H9 (cell line): ENCODE measurements around the gene SYT7. TPM values are rescaled to one million over a fixed set of nuclear protein-coding genes. Genes with fewer than 3 reads are reported as not detected.

Source experiments
- DNase-seq: peaks from one replicate; pipeline ENCODE4 v3.0.0-alpha.2; 2017
- H2AFZ ChIP-seq: one replicate; pipeline ENCODE4 v1.6.1; 2013; ENCODE audit warnings: mild to moderate bottlenecking, low read length, control low read depth, moderate library complexity
- H2AK5ac ChIP-seq: 2 replicates; pipeline ENCODE4 v1.6.1; 2013; ENCODE audit warnings: low read length, control low read depth, mixed read lengths; ENCODE audit not compliant: insufficient read length
- H2BK120ac ChIP-seq: one replicate; pipeline ENCODE4 v1.6.1; 2013; ENCODE audit warnings: low read depth, mild to moderate bottlenecking, low read length, control low read depth, inconsistent platforms; ENCODE audit not compliant: poor library complexity, severe bottlenecking
- H2BK12ac ChIP-seq: 2 replicates; pipeline ENCODE4 v1.6.1; 2013; ENCODE audit warnings: low read length, control low read depth, mixed read lengths, low read depth; ENCODE audit not compliant: insufficient read length
- H2BK15ac ChIP-seq: 2 replicates; pipeline ENCODE4 v1.6.1; 2013; ENCODE audit warnings: low read depth, low read length, control low read depth
- H2BK20ac ChIP-seq: one replicate; pipeline ENCODE4 v1.6.1; 2013; ENCODE audit warnings: low read depth, mild to moderate bottlenecking, low read length, control low read depth, inconsistent platforms; ENCODE audit not compliant: poor library complexity, severe bottlenecking
- H2BK5ac ChIP-seq: 2 replicates; pipeline ENCODE4 v1.6.1; 2013; ENCODE audit warnings: low read length, control low read depth, mixed read lengths; ENCODE audit not compliant: insufficient read length
- H3K14ac ChIP-seq: 2 replicates; pipeline ENCODE4 v1.6.1; 2013; ENCODE audit warnings: low read length, control low read depth; ENCODE audit not compliant: insufficient read depth
- H3K18ac ChIP-seq: 2 replicates; pipeline ENCODE4 v1.6.1; 2013; ENCODE audit warnings: low read depth, mild to moderate bottlenecking, mixed read lengths, low read length, control low read depth; ENCODE audit not compliant: insufficient read length
- H3K23ac ChIP-seq: 2 replicates; pipeline ENCODE4 v1.6.1; 2013; ENCODE audit warnings: low read length, control low read depth, mixed read lengths, low read depth; ENCODE audit not compliant: insufficient read length
- H3K23me2 ChIP-seq: 2 replicates; pipeline ENCODE4 v1.6.1; 2013; ENCODE audit warnings: low read depth, mild to moderate bottlenecking, mixed read lengths, low read length, control low read depth; ENCODE audit not compliant: insufficient read length, poor library complexity, severe bottlenecking
- H3K27ac ChIP-seq: 2 replicates; pipeline ENCODE4 v1.5.1; 2013; ENCODE audit warnings: low read length, control low read depth, mixed read lengths, low read depth; ENCODE audit not compliant: insufficient read length
- H3K27me3 ChIP-seq: 2 replicates; pipeline ENCODE4 v1.6.1; 2013; ENCODE audit warnings: low read length, control low read depth, inconsistent platforms; ENCODE audit not compliant: insufficient read depth
- H3K4ac ChIP-seq: 2 replicates; pipeline ENCODE4 v1.6.1; 2013; ENCODE audit warnings: low read depth, mild to moderate bottlenecking, control low read depth, inconsistent platforms, low read length, moderate library complexity
- H3K4me1 ChIP-seq: 2 replicates; pipeline ENCODE4 v1.6.1; 2013; ENCODE audit warnings: low read length, control low read depth, inconsistent platforms; ENCODE audit not compliant: insufficient read depth
- H3K4me2 ChIP-seq: 2 replicates; pipeline ENCODE4 v1.6.1; 2013; ENCODE audit warnings: low read length, control low read depth, mixed read lengths; ENCODE audit not compliant: insufficient read length, insufficient read depth
- H3K56ac ChIP-seq: 2 replicates; pipeline ENCODE4 v1.6.1; 2013; ENCODE audit warnings: low read depth, mild to moderate bottlenecking, mixed read lengths, low read length, control low read depth; ENCODE audit not compliant: insufficient read length
- H3K79me1 ChIP-seq: 2 replicates; pipeline ENCODE4 v1.6.1; 2013; ENCODE audit warnings: low read depth, mild to moderate bottlenecking, moderate library complexity, low read length, control low read depth, inconsistent platforms; ENCODE audit not compliant: insufficient read depth, poor library complexity, severe bottlenecking
- H3K79me2 ChIP-seq: 2 replicates; pipeline ENCODE4 v1.6.1; 2013; ENCODE audit warnings: low read length, control low read depth, inconsistent platforms; ENCODE audit not compliant: insufficient read depth
- H3K9ac ChIP-seq: 2 replicates; pipeline ENCODE4 v1.6.1; 2013; ENCODE audit warnings: low read length, control low read depth, mixed read lengths; ENCODE audit not compliant: insufficient read length; ENCODE audit errors: extremely low read depth
- H3K9me3 ChIP-seq: one replicate; pipeline ENCODE4 v1.6.1; 2013; ENCODE audit warnings: low read depth, low read length, inconsistent platforms; ENCODE audit not compliant: control insufficient read depth
- H3T11ph ChIP-seq: one replicate; pipeline ENCODE4 v1.6.1; 2013; ENCODE audit warnings: mild to moderate bottlenecking, low read length, control low read depth, inconsistent platforms
- H4K20me1 ChIP-seq: one replicate; pipeline ENCODE4 v1.6.1; 2013; ENCODE audit not compliant: control insufficient read depth, insufficient read length, insufficient read depth
- H4K5ac ChIP-seq: 2 replicates; pipeline ENCODE4 v1.6.1; 2013; ENCODE audit warnings: low read depth, mild to moderate bottlenecking, mixed read lengths, low read length, control low read depth; ENCODE audit not compliant: insufficient read length
- H4K8ac ChIP-seq: replicated peaks from 2 replicates; pipeline ENCODE4 v1.6.1; 2013; ENCODE audit warnings: low read length, control low read depth, mixed read lengths, low read depth; ENCODE audit not compliant: insufficient read length
- H4K91ac ChIP-seq: 2 replicates; pipeline ENCODE4 v1.6.1; 2013; ENCODE audit warnings: low read depth, mild to moderate bottlenecking, moderate library complexity, mixed read lengths, low read length, control low read depth; ENCODE audit not compliant: insufficient read length
- H3K27ac Mint-ChIP-seq, 3 experiments: 2 replicates in 2 of 3; 3 replicates in 1 of 3; pipeline ENCODE4 v1.8.0; 2020 to 2021; ENCODE audit warnings: mixed read lengths in 3 of 3, mild to moderate bottlenecking in 1 of 3, moderate library complexity in 1 of 3
- H3K27me3 Mint-ChIP-seq: 2 replicates; pipeline ENCODE4 v1.8.0; 2021; ENCODE audit warnings: low read depth, mild to moderate bottlenecking, moderate library complexity, mixed read lengths
- H3K36me3 Mint-ChIP-seq, 3 experiments: 2 replicates in 2 of 3; 3 replicates in 1 of 3; pipeline ENCODE4 v1.8.0; 2020 to 2021; ENCODE audit warnings: low read depth in 3 of 3, mixed read lengths in 3 of 3; ENCODE audit not compliant: insufficient read depth in 1 of 3
- H3K4me1 Mint-ChIP-seq, 2 experiments: 2 replicates each; pipeline ENCODE4 v1.8.0; 2020; ENCODE audit warnings: mixed read lengths in 2 of 2
- H3K4me3 Mint-ChIP-seq, 2 experiments: 2 replicates in 1 of 2; 3 replicates in 1 of 2; pipeline ENCODE4 v1.8.0; 2020 to 2021; ENCODE audit warnings: mild to moderate bottlenecking in 2 of 2, mixed read lengths in 2 of 2, moderate library complexity in 1 of 2
- H3K9me3 Mint-ChIP-seq, 2 experiments: 2 replicates in 1 of 2; 3 replicates in 1 of 2; pipeline ENCODE4 v1.8.0; 2020; ENCODE audit warnings: mild to moderate bottlenecking in 2 of 2, mixed read lengths in 2 of 2, moderate library complexity in 1 of 2
- WGBS: extraction: QIAGEN DNeasy Blood & Tissue Kit; methylation state at CpG from one replicate; pipeline ENCODE4 v1.1.7; 2013; ENCODE audit warnings: missing lambda C conversion rate, low lambda C conversion rate, mixed read lengths; ENCODE audit not compliant: insufficient read length; ENCODE audit errors: extremely low coverage; 5-methylcytosine and 5-hydroxymethylcytosine counted together
- total RNA-seq: library from RNA; stranded (reverse); gene quantifications from 2 replicates; pipeline ENCODE4 v1.2.1, GENCODE V29; 2021
- TF ChIP-seq, protein P1 (sequence below): fragments of 200-600 bp; sonication (generic); conservative IDR thresholded peaks from 3 replicates; pipeline ENCODE4 v1.8.0; 2021; ENCODE audit warnings: antibody characterized with exemption, mild to moderate bottlenecking

The SYT7 gene
- total RNA-seq, 1 experiment from 2014 or later = 8.8 TPM

DNA sequence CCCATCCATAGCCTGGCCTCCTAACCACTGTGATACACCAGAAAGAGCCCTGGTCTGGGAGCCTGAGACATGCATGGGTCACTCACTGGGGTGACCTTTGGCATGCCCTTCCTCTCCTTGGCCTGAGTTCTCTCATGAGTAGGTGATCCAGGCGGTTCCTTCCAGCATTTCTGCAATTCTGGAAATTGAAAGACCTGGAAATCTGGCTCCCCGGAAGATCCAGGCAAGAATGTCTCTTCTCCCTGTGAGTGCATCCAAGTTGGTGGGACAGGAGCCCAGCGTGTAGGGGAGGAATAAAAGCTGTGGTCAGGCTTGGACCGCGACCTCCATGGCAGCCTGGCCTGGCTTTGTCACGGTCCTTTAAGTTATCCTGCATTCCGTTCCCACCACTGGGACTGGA is 16.1 kb upstream of the SYT7 start:
- no peak overlapping the region for H3T11ph ChIP-seq
- Mint-ChIP-seq H3K9me3 (no peaks in the 10 kb centered on the region), H3K27me3 (peaks cover 18% of the 10 kb centered on the region), H3K27ac (no peak overlapping the region), H3K36me3 (no peaks in the 10 kb centered on the region), H3K4me3 (no peak overlapping the region), H3K4me1 (peaks cover 44 to 59% of the 10 kb centered on the region in 2 experiments)
- H3K23me2 ChIP-seq = no peaks in the 10 kb centered on the region
- H2BK20ac ChIP-seq = no peak overlapping the region
- no peak overlapping the region for H4K5ac ChIP-seq
- H3K4ac ChIP-seq = no peak overlapping the region
- H2BK12ac ChIP-seq = no peak overlapping the region
- no peak overlapping the region for H4K8ac ChIP-seq
- H3K4me1 ChIP-seq = peaks cover 4% of the 10 kb centered on the region; the same call in 1 of the 2 replicates
- H2BK5ac ChIP-seq = no peak overlapping the region
- H3K56ac ChIP-seq = no peak overlapping the region
- no peak overlapping the region for H3K18ac ChIP-seq
- H3K79me2 ChIP-seq = no peaks in the 10 kb centered on the region
- no peak overlapping the region for H3K9ac ChIP-seq
- H2BK120ac ChIP-seq = no peak overlapping the region
- H4K91ac ChIP-seq = no peak overlapping the region
- no peaks in the 10 kb centered on the region for H3K9me3 ChIP-seq
- H3K14ac ChIP-seq = peak overlapping the region; percentile 5; the same call in 1 of the 2 replicates
- no peak overlapping the region for H2AK5ac ChIP-seq
- H3K23ac ChIP-seq = no peak overlapping the region
- H3K27me3 ChIP-seq = no peaks in the 10 kb centered on the region
- H3K79me1 ChIP-seq = no peaks in the 10 kb centered on the region
- H2BK15ac ChIP-seq = no peak overlapping the region
- no peak overlapping the region for H3K4me2 ChIP-seq
- no peak overlapping the region for H3K27ac ChIP-seq
- no peak for DNase-seq
- no CpG with 5 or more reads among the region's 7 CpGs for WGBS
- TF ChIP-seq, protein P1, sequence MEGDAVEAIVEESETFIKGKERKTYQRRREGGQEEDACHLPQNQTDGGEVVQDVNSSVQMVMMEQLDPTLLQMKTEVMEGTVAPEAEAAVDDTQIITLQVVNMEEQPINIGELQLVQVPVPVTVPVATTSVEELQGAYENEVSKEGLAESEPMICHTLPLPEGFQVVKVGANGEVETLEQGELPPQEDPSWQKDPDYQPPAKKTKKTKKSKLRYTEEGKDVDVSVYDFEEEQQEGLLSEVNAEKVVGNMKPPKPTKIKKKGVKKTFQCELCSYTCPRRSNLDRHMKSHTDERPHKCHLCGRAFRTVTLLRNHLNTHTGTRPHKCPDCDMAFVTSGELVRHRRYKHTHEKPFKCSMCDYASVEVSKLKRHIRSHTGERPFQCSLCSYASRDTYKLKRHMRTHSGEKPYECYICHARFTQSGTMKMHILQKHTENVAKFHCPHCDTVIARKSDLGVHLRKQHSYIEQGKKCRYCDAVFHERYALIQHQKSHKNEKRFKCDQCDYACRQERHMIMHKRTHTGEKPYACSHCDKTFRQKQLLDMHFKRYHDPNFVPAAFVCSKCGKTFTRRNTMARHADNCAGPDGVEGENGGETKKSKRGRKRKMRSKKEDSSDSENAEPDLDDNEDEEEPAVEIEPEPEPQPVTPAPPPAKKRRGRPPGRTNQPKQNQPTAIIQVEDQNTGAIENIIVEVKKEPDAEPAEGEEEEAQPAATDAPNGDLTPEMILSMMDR = no peak
- H2AFZ ChIP-seq = no peak overlapping the region
- H4K20me1 ChIP-seq = no peaks in the 10 kb centered on the region
